ENCODE measurements around the gene FRMD4B. TPM values are rescaled to one million over a fixed set of nuclear protein-coding genes. Genes with fewer than 3 reads are reported as not detected.

The FRMD4B gene
- total RNA-seq, 3 donors from 2014 or later (not counting 1 experiment from before 2014, with no cell fraction given): 8.5 to 19.8 (median 9.4) TPM

DNA sequence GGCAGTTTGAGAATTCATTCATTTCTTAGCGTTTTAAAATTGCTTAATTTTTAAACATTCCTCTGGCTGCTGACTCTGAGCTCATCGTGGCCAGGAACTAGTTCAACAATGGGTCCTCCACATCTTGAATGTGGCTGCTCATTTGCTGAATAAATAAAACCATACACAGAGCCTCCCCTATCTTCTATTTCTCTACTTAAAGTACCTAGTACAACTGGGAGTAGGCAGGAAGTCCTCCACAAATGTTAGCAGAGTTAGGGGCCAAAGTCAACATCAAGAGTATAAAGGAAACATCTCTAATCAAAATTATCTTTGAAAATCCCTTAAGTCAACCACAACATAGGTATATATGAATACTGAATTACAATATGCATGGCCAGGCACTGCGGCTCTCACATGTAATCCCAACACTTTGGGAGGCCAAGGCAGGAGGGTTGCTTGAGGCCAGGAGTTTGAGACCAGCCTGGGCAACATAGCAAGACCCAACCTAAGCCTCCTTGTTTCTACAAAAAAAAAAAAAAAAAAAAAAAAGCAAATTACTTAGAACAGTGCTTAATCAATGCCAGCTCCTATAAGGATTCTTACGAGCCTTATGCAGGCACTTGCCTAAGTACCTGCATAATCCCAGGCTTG, 206.0 kb downstream of the FRMD4B start:
- H3K36me3 Mint-ChIP-seq: no peaks in the 10 kb centered on the region
- TF ChIP-seq, protein P1, sequence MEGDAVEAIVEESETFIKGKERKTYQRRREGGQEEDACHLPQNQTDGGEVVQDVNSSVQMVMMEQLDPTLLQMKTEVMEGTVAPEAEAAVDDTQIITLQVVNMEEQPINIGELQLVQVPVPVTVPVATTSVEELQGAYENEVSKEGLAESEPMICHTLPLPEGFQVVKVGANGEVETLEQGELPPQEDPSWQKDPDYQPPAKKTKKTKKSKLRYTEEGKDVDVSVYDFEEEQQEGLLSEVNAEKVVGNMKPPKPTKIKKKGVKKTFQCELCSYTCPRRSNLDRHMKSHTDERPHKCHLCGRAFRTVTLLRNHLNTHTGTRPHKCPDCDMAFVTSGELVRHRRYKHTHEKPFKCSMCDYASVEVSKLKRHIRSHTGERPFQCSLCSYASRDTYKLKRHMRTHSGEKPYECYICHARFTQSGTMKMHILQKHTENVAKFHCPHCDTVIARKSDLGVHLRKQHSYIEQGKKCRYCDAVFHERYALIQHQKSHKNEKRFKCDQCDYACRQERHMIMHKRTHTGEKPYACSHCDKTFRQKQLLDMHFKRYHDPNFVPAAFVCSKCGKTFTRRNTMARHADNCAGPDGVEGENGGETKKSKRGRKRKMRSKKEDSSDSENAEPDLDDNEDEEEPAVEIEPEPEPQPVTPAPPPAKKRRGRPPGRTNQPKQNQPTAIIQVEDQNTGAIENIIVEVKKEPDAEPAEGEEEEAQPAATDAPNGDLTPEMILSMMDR (IDR thresholded peaks at IDR 0.05): no peak
- Histone ChIP-seq H3K36me3 (ENCODE audit: control insufficient read depth, insufficient read depth, low read length) (peaks cover 3% of the 10 kb centered on the region), H3K27ac (ENCODE audit: low read length) (no peak overlapping the region), H3K4me1 (ENCODE audit: control insufficient read depth, insufficient read depth, low read length) (no peaks in the 10 kb centered on the region), H3K9me3 (ENCODE audit: control insufficient read depth, insufficient read depth, low read length) (no peaks in the 10 kb centered on the region), H3K27me3 (ENCODE audit: control insufficient read depth, insufficient read depth, low read length) (no peaks in the 10 kb centered on the region), H3K4me3 (ENCODE audit: low read length) (no peak overlapping the region)
- no peaks in the 10 kb centered on the region for H3K9me3 Mint-ChIP-seq
- no peaks in the 10 kb centered on the region for H3K27me3 Mint-ChIP-seq (ENCODE audit: low read depth in 2 of 2)
- H3K4me3 Mint-ChIP-seq: no peak overlapping the region
- DNase-seq (no peak), ATAC-seq (no peak)
- WGBS (ENCODE audit: insufficient coverage): 96% methylated on average over 4 of the region's 4 CpGs
- peaks cover 5 to 7% of the 10 kb centered on the region in 2 donors for H3K4me1 Mint-ChIP-seq
- no peak overlapping the region for H3K27ac Mint-ChIP-seq
- intact Hi-C loops (cut with micrococcal nuclease): no loop called here

DNA sequence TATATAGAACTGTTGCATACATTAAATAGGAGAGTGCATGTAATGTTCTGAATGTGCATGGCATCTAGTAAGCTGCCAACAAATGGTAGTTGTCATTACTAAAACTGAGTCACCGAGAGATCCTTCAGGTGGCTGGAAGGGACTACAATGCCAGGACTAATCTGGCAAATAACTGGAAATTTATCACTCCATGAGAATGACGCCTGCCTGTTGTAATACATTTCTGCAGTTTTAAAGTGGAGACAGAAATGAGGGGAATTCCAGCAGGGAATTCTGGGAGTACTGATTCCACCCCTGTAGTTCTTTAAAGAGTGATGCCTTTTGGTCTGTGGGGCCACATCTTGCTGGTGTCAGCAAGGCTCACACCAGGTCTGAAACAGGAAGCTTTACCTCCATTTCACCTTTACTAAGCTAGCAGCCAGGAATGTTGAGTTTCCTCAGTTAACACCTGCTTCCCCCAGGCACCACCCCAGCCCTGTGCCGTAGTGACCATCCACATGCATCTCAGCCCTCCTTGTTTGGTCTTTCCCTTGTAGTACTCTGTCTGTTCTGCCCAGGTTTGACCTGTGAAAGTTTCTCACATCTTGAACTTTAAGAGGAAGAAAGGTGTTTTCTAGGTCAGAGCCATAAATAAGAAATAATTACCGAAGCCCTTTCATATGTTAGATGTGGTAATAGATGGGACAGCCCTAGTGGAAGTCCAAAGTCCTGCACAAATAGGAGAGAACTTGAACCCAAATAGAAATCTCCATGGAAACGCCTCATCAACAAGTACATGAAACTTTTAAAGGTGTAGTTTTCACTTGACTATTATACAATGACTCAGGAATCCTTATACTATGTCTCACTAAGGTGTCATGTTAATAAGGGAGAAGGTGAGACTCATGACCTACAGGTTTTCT, 206.8 kb downstream of the FRMD4B start:
- no peaks in the 10 kb centered on the region for H3K36me3 Mint-ChIP-seq
- no peaks in the 10 kb centered on the region for H3K9me3 Mint-ChIP-seq
- H3K4me3 ChIP-seq (ENCODE audit: low read length): no peak overlapping the region
- intact Hi-C loops (cut with micrococcal nuclease): no loop called here
- H3K27me3 ChIP-seq (ENCODE audit: control insufficient read depth, insufficient read depth, low read length): no peaks in the 10 kb centered on the region
- H3K4me3 Mint-ChIP-seq: no peak overlapping the region
- ATAC-seq (peak in 1 of 3 donors; percentile 21), DNase-seq (no peak)
- TF ChIP-seq, protein P1 (IDR thresholded peaks at IDR 0.05): no peak
- peaks cover 3% of the 10 kb centered on the region for H3K36me3 ChIP-seq (ENCODE audit: control insufficient read depth, insufficient read depth, low read length)
- H3K4me1 Mint-ChIP-seq: peaks cover 5 to 7% of the 10 kb centered on the region in 2 donors
- no peak overlapping the region for H3K27ac ChIP-seq (ENCODE audit: low read length)
- no peaks in the 10 kb centered on the region for H3K27me3 Mint-ChIP-seq (ENCODE audit: low read depth in 2 of 2)
- WGBS (ENCODE audit: insufficient coverage): 82% methylated on average over 5 of the region's 5 CpGs
- H3K9me3 ChIP-seq (ENCODE audit: control insufficient read depth, insufficient read depth, low read length): no peaks in the 10 kb centered on the region
- no peak overlapping the region for H3K27ac Mint-ChIP-seq
- no peaks in the 10 kb centered on the region for H3K4me1 ChIP-seq (ENCODE audit: control insufficient read depth, insufficient read depth, low read length)

DNA sequence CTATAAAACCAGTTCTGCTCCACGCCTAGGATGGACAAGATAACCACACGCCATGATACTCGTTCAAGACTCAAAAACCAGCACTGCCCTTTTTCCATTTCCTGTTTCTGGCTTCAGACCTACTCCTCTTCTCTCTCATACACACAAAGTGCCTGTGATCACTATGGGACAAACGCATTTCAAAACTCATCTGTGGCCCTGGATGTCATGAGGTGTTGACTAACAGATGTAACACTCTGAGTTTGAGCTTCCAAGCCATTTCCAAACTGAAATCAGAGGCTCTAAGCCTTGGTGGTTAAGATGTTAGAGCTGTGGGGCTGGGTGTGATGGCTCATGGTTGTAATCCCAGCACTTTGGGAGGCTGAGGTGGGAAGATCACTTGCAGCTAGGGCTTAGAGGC, 207.8 kb downstream of the FRMD4B start:
- Histone ChIP-seq H3K9me3 (ENCODE audit: control insufficient read depth, insufficient read depth, low read length) (no peaks in the 10 kb centered on the region), H3K27ac (ENCODE audit: low read length) (no peak overlapping the region), H3K27me3 (ENCODE audit: control insufficient read depth, insufficient read depth, low read length) (no peaks in the 10 kb centered on the region), H3K4me3 (ENCODE audit: low read length) (no peak overlapping the region), H3K4me1 (ENCODE audit: control insufficient read depth, insufficient read depth, low read length) (no peaks in the 10 kb centered on the region), H3K36me3 (ENCODE audit: control insufficient read depth, insufficient read depth, low read length) (peaks cover 3% of the 10 kb centered on the region)
- intact Hi-C loops (cut with micrococcal nuclease): no loop called here
- no peak for ATAC-seq
- Mint-ChIP-seq H3K27ac (no peak overlapping the region), H3K4me1 (peaks cover 5 to 7% of the 10 kb centered on the region in 2 donors), H3K4me3 (no peak overlapping the region), H3K27me3 (ENCODE audit: low read depth in 2 of 2) (no peaks in the 10 kb centered on the region), H3K9me3 (no peaks in the 10 kb centered on the region), H3K36me3 (no peaks in the 10 kb centered on the region)
- WGBS (ENCODE audit: insufficient coverage): 77% methylated on average over 4 of the region's 4 CpGs
- TF ChIP-seq, protein P1 (IDR thresholded peaks at IDR 0.05): no peak
- no peak for DNase-seq

Measured in natural killer cell (primary cell).